K562 (cell line): ENCODE data around the gene NTPCR. TPM values are rescaled to one million over a fixed set of nuclear protein-coding genes. Genes with fewer than 3 reads are reported as not detected.

Source experiments
- ATAC-seq: fragments of 200-7000 bp; cut with Tn5 transposase; 3 replicates; pipeline ENCODE4 v1.9.1; 2020; ENCODE audit warnings: moderate library complexity
- BruUV-seq: library from RNA; stranded (reverse); fragments of 400-500 nt; replicated peaks from 2 replicates; lab custom pipeline; 2021; lab: Mats Ljungman, UMichigan
- CTCF ChIA-PET: fragments of 300-600 bp; formaldehyde crosslinking; extraction: SDS; loops from one replicate; lab custom pipeline; 2021; ENCODE audit warnings: low intra/inter-chr PET ratio; lab: Yijun Ruan, JAX
- POLR2A ChIA-PET: fragments of 300-600, 350-650 bp; sonication (Branson Sonifier 250); formaldehyde crosslinking; extraction: SDS; loops from one replicate; lab custom pipeline; 2021; ENCODE audit warnings: antibody characterized with exemption, inconsistent platforms; lab: Yijun Ruan, JAX
- DNase-seq, 4 experiments: peaks; one replicate each; pipeline versions ENCODE4 v3.0.0 to v3.0.0-alpha.2; 2011 to 2018; ENCODE audit warnings: low spot score in 3 of 4, mixed read lengths in 3 of 4; ENCODE audit errors: extremely low read depth in 1 of 4
- FAIRE-seq: peaks from 2 replicates; lab custom pipeline; 2011; peaks lifted over from hg19 to GRCh38; lab: Jason Lieb, UNC
- H2AFZ ChIP-seq: 2 replicates; pipeline ENCODE4 v1.6.0; 2011; ENCODE audit warnings: low read depth, low read length, control low read depth, inconsistent platforms
- H3K27ac ChIP-seq: fragments of 200-600 bp; 3 replicates; pipeline ENCODE4 v1.8.0; 2011; ENCODE audit warnings: low read depth, mild to moderate bottlenecking, control low read depth, inconsistent platforms, low read length, moderate library complexity, mixed read lengths; ENCODE audit errors: extremely low read depth
- H3K27me3 ChIP-seq, 2 experiments: fragments of 300-600 bp in 1 of 2; 2 replicates in 1 of 2; 3 replicates in 1 of 2; pipeline versions ENCODE4 v1.6.0 to v1.8.0; 2011; ENCODE audit warnings: inconsistent platforms in 2 of 2, low read length in 2 of 2, mild to moderate bottlenecking in 1 of 2, mixed read lengths in 1 of 2, moderate library complexity in 1 of 2; ENCODE audit not compliant: control insufficient read depth in 2 of 2, insufficient read depth in 2 of 2
- H3K36me3 ChIP-seq: fragments of 300-600 bp; 3 replicates; pipeline ENCODE4 v1.8.0; 2011; ENCODE audit warnings: mild to moderate bottlenecking, low read length, inconsistent platforms; ENCODE audit not compliant: control insufficient read depth, insufficient read depth
- H3K4me1 ChIP-seq, 2 experiments: fragments of 200-600 bp in 1 of 2; replicated peaks in 1 of 2; 2 replicates in 1 of 2; 3 replicates in 1 of 2; pipeline versions ENCODE4 v1.5.1 to v1.8.0; 2011; ENCODE audit warnings: inconsistent platforms in 2 of 2, low read length in 2 of 2, mild to moderate bottlenecking in 1 of 2, mixed read lengths in 1 of 2, moderate library complexity in 1 of 2; ENCODE audit not compliant: control insufficient read depth in 2 of 2, insufficient read depth in 2 of 2
- H3K4me2 ChIP-seq: 2 replicates; pipeline ENCODE4 v1.6.1; 2011; ENCODE audit warnings: low read length, control low read depth, inconsistent platforms, mixed read lengths; ENCODE audit not compliant: insufficient read depth
- H3K4me3 ChIP-seq: fragments of 200-600 bp; sonication (generic), shearing (Covaris generic); 2 replicates; pipeline ENCODE4 v1.5.1; 2016; ENCODE audit warnings: control low read depth, inconsistent platforms
- H3K79me2 ChIP-seq: fragments of 200-600 bp; 3 replicates; pipeline ENCODE4 v1.8.0; 2011; ENCODE audit warnings: low read length, inconsistent platforms; ENCODE audit not compliant: control insufficient read depth, insufficient read depth
- H3K9ac ChIP-seq, 2 experiments: 2 replicates each; pipeline versions ENCODE4 v1.6.0 to v1.6.1; 2011; ENCODE audit warnings: low read depth in 2 of 2, low read length in 2 of 2, control low read depth in 1 of 2, inconsistent platforms in 1 of 2, mild to moderate bottlenecking in 1 of 2, mixed read lengths in 1 of 2; ENCODE audit not compliant: insufficient read depth in 1 of 2
- H3K9me1 ChIP-seq: one replicate; pipeline ENCODE4 v1.6.0; 2011; ENCODE audit warnings: inconsistent platforms, mild to moderate bottlenecking, low read length, moderate library complexity; ENCODE audit not compliant: control insufficient read depth, insufficient read depth
- H3K9me3 ChIP-seq: replicated peaks from 2 replicates; pipeline ENCODE4 v1.5.1; 2011; ENCODE audit warnings: low read depth, low read length, inconsistent platforms; ENCODE audit not compliant: control insufficient read depth, insufficient read depth
- H4K20me1 ChIP-seq: replicated peaks from 2 replicates; pipeline ENCODE4 v1.6.1; 2011; ENCODE audit warnings: low read length, inconsistent platforms, mixed read lengths; ENCODE audit not compliant: control insufficient read depth, insufficient read depth
- CCAR2 ChIP-seq: fragments of 200-400 bp; formaldehyde crosslinking; IDR thresholded peaks from 2 replicates; pipeline ENCODE4 v1.6.1; 2017; ENCODE audit warnings: mild to moderate bottlenecking, low read depth, low read length
- CGGBP1 ChIP-seq: fragments of 250-450 bp; sonication (Bioruptor Pico); IDR thresholded peaks from 2 replicates; pipeline ENCODE4 v1.9.0; 2021; ENCODE audit warnings: mild to moderate bottlenecking
- ESRRB ChIP-seq: fragments of 250-450 bp; sonication (Bioruptor Pico); IDR thresholded peaks from 2 replicates; pipeline ENCODE4 v1.5.0; 2020; ENCODE audit warnings: mild to moderate bottlenecking, moderate library complexity, borderline replicate concordance
- HBP1 ChIP-seq: fragments of 450-650 bp; formaldehyde crosslinking; IDR thresholded peaks from 2 replicates; pipeline ENCODE4 v1.4.0; 2022; ENCODE audit warnings: missing genetic modification characterization
- HLTF ChIP-seq: fragments of 450-650 bp; IDR thresholded peaks from 2 replicates; pipeline ENCODE4 v1.6.1; 2016
- MITF ChIP-seq: IDR thresholded peaks from 2 replicates; pipeline ENCODE4 v1.6.1; 2014; ENCODE audit warnings: antibody characterized with exemption
- PHB2 ChIP-seq: fragments of 450-650 bp; IDR thresholded peaks from 2 replicates; pipeline ENCODE4 v1.6.1; 2017; ENCODE audit warnings: low read depth
- PRDM10 ChIP-seq: fragments of 450-650 bp; IDR thresholded peaks from 2 replicates; pipeline ENCODE4 v1.6.1; 2018; ENCODE audit not compliant: partially characterized antibody
- SIN3B ChIP-seq: fragments of 450-650 bp; IDR thresholded peaks from 2 replicates; pipeline ENCODE4 v1.6.1; 2017; ENCODE audit warnings: low read depth, mild to moderate bottlenecking, moderate library complexity
- SMAD1 ChIP-seq: fragments of 150-350 bp; IDR thresholded peaks from 2 replicates; pipeline ENCODE4 v1.6.1; 2014; ENCODE audit warnings: low read length, low read depth; ENCODE audit not compliant: partially characterized antibody
- SMAD4 ChIP-seq: fragments of 250-450 bp; sonication (Bioruptor Pico); conservative IDR thresholded peaks from 2 replicates; pipeline ENCODE4 v1.8.0; 2021; ENCODE audit warnings: inconsistent platforms, mild to moderate bottlenecking, moderate library complexity
- YY1 ChIP-seq, 3 experiments: IDR thresholded peaks; 2 replicates each; pipeline ENCODE4 v1.6.1; 2011; ENCODE audit warnings: low read length in 2 of 3, mild to moderate bottlenecking in 2 of 3, moderate library complexity in 2 of 3, borderline replicate concordance in 1 of 3, control low read depth in 1 of 3, low read depth in 1 of 3; ENCODE audit not compliant: insufficient read depth in 3 of 3, insufficient replicate concordance in 2 of 3, control insufficient read depth in 1 of 3, insufficient read length in 1 of 3; ENCODE audit errors: extremely low read depth in 1 of 3
- ZBTB34 ChIP-seq: fragments of 250-450 bp; sonication (Bioruptor Pico); IDR thresholded peaks from 2 replicates; pipeline ENCODE4 v1.8.0; 2021; ENCODE audit warnings: mild to moderate bottlenecking, moderate library complexity
- ZNF830 ChIP-seq: fragments of 250-450 bp; sonication (Bioruptor Pico); IDR thresholded peaks from 2 replicates; pipeline ENCODE4 v1.5.0; 2021; ENCODE audit warnings: mild to moderate bottlenecking
- WGBS: fragments of 100-300 bp; shearing (Covaris generic); methylation state at CpG from one replicate; pipeline ENCODE4 v1.1.6; 2016; ENCODE audit warnings: low coverage, mixed read lengths; ENCODE audit not compliant: insufficient coverage; ENCODE audit errors: missing lambda C conversion rate; 5-methylcytosine and 5-hydroxymethylcytosine counted together
- in situ Hi-C: fragments of 300-500 bp; cut with MboI; formaldehyde crosslinking; loops from 4 replicates; pipeline ENCODE4 v1.15.0; 2018; ENCODE audit warnings: inconsistent platforms, mixed read lengths
- intact Hi-C: fragments of 100-400 bp; cut with micrococcal nuclease; formaldehyde crosslinking; loops from 2 replicates; pipeline ENCODE4 v1.14.2; 2022
- polyA plus RNA-seq, 8 experiments: library from polyadenylated mRNA; depleted of rRNA in 4 of 8; stranded (reverse) in 5 of 8; unstranded in 3 of 8; fragments of >200 nt; fragmentation: Nextera tagmentation in 2 of 8; fragmentation: Illumina TruSeq in 1 of 8; extraction: Ambion mirVana in 2 of 8; extraction: Trizol in 1 of 8; gene quantifications; 2 replicates each; pipeline versions ENCODE4 v1.2.1 to v1.2.3, GENCODE V29; 2011 to 2014; ENCODE audit warnings: inconsistent platforms in 1 of 8, missing spikeins in 1 of 8
- total RNA-seq, 7 experiments: library from RNA; depleted of rRNA in 6 of 7; stranded (reverse); fragments of >200 nt in 6 of 7; fragmentation: Illumina TruSeq in 2 of 7; extraction: Trizol in 2 of 7; gene quantifications; 2 replicates each; pipeline versions ENCODE4 v1.2.1 to v1.2.3, GENCODE V29; 2011 to 2021; ENCODE audit warnings: low replicate concordance in 1 of 7

The NTPCR gene
- total and polyA plus RNA-seq, 9 of the 15 experiments (the other 6 are each of a cell fraction or from before 2014, with no cell fraction given), result 19.3 to 105 (median 48.8) TPM

GRCh38 chr1:232908831-232909230 lies 41.6 kb upstream of the NTPCR start:
- intact Hi-C loops, result no loop called here
- Histone ChIP-seq H3K9me1 (no peaks in the 10 kb centered on the region), H3K4me3 (no peak overlapping the region), H2AFZ (no peak overlapping the region), H3K4me2 (no peak overlapping the region), H4K20me1 (no peaks in the 10 kb centered on the region), H3K9ac (no peak overlapping the region), H3K27ac (no peak overlapping the region), H3K4me1 (no peaks in the 10 kb centered on the region), H3K27me3 (peaks cover 3 to 14% of the 10 kb centered on the region in 2 experiments; a peak in 3 of 5 replicates), H3K79me2 (no peaks in the 10 kb centered on the region), H3K9me3 (no peaks in the 10 kb centered on the region), H3K36me3 (no peaks in the 10 kb centered on the region)
- ChIA-PET CTCF (no interaction called here), POLR2A (interaction anchor here (0.7 kb wide), 1 partner anchor 11 kb away, joined by 3 read pairs; no protein-coding TSS in a partner anchor)
- FAIRE-seq (no peak), ATAC-seq (no peak), DNase-seq (no peak)
- TF ChIP-seq HLTF, result no peak
- no peak for TF ChIP-seq SIN3B
- no peak for TF ChIP-seq CCAR2
- TF ChIP-seq MITF, result no peak
- no peak for TF ChIP-seq PHB2
- TF ChIP-seq SMAD1, result no peak
- no peak for TF ChIP-seq HBP1 (CRISPR knock-in tag)
- TF ChIP-seq ZBTB34 (CRISPR knock-in tag), result no peak
- TF ChIP-seq PRDM10, result no peak
- no peak for TF ChIP-seq YY1 (IDR thresholded peaks at IDR 0.05; ENCODE audit: borderline replicate concordance in 1 of 3, control insufficient read depth in 1 of 3, extremely low read depth in 1 of 3, insufficient read depth in 3 of 3, insufficient read length in 1 of 3, insufficient replicate concordance in 2 of 3, low read depth in 1 of 3, low read length in 2 of 3)
- no peak for TF ChIP-seq ESRRB (CRISPR knock-in tag)
- TF ChIP-seq ZNF830 (CRISPR knock-in tag), result no peak
- TF ChIP-seq SMAD4 (CRISPR knock-in tag), result no peak
- TF ChIP-seq CGGBP1 (CRISPR knock-in tag), result no peak
- BruUV-seq, result no TSS peak
- in situ Hi-C loops, result no loop called here
- 2% methylated on average over 7 of the region's 7 CpGs for WGBS
